Measurements from ENCODE around the gene TCAIM. TPM values are rescaled to one million over a fixed set of nuclear protein-coding genes. Genes with fewer than 3 reads are reported as not detected.

Gene TCAIM
- total and polyA plus RNA-seq, 2 donors (not counting 3 experiments of a cell fraction or from before 2014, with no cell fraction given) = 9.2 to 18.2 TPM

DNA sequence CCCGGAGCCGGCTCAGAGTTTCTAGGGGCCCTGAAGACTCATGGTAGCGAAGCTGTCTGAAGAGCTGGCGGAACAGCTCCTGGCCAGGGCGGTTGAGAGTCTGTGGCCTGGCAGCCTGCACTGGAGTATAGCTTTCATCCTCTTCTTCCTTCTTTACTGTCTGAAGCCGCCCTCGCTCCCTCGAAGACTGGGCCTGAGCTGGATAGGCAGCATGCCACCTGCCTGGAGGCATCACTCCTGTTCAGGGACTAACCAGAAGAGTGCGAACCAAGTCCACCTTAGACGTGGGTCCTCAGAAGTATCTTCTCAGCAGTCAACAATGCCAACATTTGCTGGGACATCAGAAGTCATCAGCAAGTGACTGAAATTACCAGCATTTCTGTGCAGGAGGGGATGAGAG, 116.8 kb downstream of the TCAIM start:
- dilution Hi-C loops (cut with MboI; ENCODE audit: extremely low pct_ligation_motif_present, low sequenced_read_pairs) = no loop called here
- H3K4me2 ChIP-seq (ENCODE audit: insufficient read depth, low read length) = no peak overlapping the region
- H3K79me2 ChIP-seq (ENCODE audit: control insufficient read depth, insufficient read depth, low read length) = peaks cover 3% of the 10 kb centered on the region
- H3K36me3 ChIP-seq (ENCODE audit: control insufficient read depth in 2 of 2, extremely low read depth in 1 of 2, insufficient read depth in 2 of 2, low read length in 2 of 2) = peaks cover 2 to 22% of the 10 kb centered on the region in 2 experiments
- no peak overlapping the region for H3K9ac ChIP-seq (replicated peaks; ENCODE audit: extremely low read depth, insufficient read depth, low read length)
- no peaks in the 10 kb centered on the region for H3K4me1 ChIP-seq (ENCODE audit: control insufficient read depth, extremely low read depth, insufficient read depth, low read length)
- no peaks in the 10 kb centered on the region for H3K27me3 ChIP-seq (ENCODE audit: control insufficient read depth in 2 of 2, insufficient read depth in 2 of 2, low read length in 2 of 2)
- no peak for FAIRE-seq
- no peaks in the 10 kb centered on the region for H3K9me1 ChIP-seq (replicated peaks; ENCODE audit: control insufficient read depth, extremely low read depth, insufficient read depth, low read length)
- no peaks in the 10 kb centered on the region for H3K9me3 ChIP-seq (replicated peaks; ENCODE audit: control insufficient read depth, insufficient read depth, low read length)
- H4K20me1 ChIP-seq (replicated peaks; ENCODE audit: control insufficient read depth, extremely low read depth, insufficient read depth, low read length) = no peaks in the 10 kb centered on the region
- BruUV-seq (replicated peaks) = no TSS peak
- no peak overlapping the region for H3K4me3 ChIP-seq (replicated peaks in 1 of 3; ENCODE audit: insufficient read depth in 1 of 3, low read depth in 1 of 3, low read length in 3 of 3)
- no peak overlapping the region for H2AFZ ChIP-seq (ENCODE audit: low read depth, low read length)
- intact Hi-C loops (cut with micrococcal nuclease) = no loop called here
- POLR2A ChIA-PET = no interaction called here
- CTCF ChIA-PET = interaction anchor here (1.2 to 1.6 kb wide), 2 partner anchors 10 to 15 kb away, joined by 4 to 5 read pairs; no protein-coding TSS in a partner anchor
- no peak for DNase-seq (ENCODE audit: low read depth, low spot score)
- TF ChIP-seq, protein P1, sequence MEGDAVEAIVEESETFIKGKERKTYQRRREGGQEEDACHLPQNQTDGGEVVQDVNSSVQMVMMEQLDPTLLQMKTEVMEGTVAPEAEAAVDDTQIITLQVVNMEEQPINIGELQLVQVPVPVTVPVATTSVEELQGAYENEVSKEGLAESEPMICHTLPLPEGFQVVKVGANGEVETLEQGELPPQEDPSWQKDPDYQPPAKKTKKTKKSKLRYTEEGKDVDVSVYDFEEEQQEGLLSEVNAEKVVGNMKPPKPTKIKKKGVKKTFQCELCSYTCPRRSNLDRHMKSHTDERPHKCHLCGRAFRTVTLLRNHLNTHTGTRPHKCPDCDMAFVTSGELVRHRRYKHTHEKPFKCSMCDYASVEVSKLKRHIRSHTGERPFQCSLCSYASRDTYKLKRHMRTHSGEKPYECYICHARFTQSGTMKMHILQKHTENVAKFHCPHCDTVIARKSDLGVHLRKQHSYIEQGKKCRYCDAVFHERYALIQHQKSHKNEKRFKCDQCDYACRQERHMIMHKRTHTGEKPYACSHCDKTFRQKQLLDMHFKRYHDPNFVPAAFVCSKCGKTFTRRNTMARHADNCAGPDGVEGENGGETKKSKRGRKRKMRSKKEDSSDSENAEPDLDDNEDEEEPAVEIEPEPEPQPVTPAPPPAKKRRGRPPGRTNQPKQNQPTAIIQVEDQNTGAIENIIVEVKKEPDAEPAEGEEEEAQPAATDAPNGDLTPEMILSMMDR (IDR thresholded peaks at IDR 0.05; ENCODE audit: extremely low read depth in 1 of 2, insufficient read depth in 1 of 2, low read depth in 1 of 2, low read length in 2 of 2) = no peak
- TF ChIP-seq POLR2A (IDR thresholded peaks at IDR 0.05; ENCODE audit: low read depth, low read length) (no peak), MYC (IDR thresholded peaks at IDR 0.05; ENCODE audit: low read depth, low read length) (no peak), EZH2 (IDR thresholded peaks at IDR 0.05; ENCODE audit: borderline replicate concordance, low read depth, low read length, severe bottlenecking) (no peak), GATA2 (IDR thresholded peaks at IDR 0.05; ENCODE audit: insufficient read depth, insufficient read length, low read depth, low read length) (no peak), POLR2AphosphoS5 (IDR thresholded peaks at IDR 0.05; ENCODE audit: insufficient read depth, low read depth, low read length) (no peak), FOS (IDR thresholded peaks at IDR 0.05; ENCODE audit: borderline replicate concordance, insufficient read depth, low read length) (no peak), JUN (IDR thresholded peaks at IDR 0.05; ENCODE audit: borderline replicate concordance, insufficient read depth, insufficient read length, low read depth) (no peak)
- TF ChIP-seq, protein P2, sequence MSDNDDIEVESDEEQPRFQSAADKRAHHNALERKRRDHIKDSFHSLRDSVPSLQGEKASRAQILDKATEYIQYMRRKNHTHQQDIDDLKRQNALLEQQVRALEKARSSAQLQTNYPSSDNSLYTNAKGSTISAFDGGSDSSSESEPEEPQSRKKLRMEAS (IDR thresholded peaks at IDR 0.05; ENCODE audit: insufficient read depth, insufficient read length) = no peak
- no peak overlapping the region for H3K27ac ChIP-seq (ENCODE audit: insufficient read depth, low read depth, low read length)

Other genes starting within 250 kb of the TCAIM start
- not detected in 2 replicates for gene TOPAZ1, start 96.9 kb upstream of the TCAIM start, total RNA-seq
- not detected in 2 replicates for gene TOPAZ1, start 96.9 kb upstream of the TCAIM start, polyA plus RNA-seq
- gene ZNF445, start 138.9 kb downstream of the TCAIM start, total RNA-seq = 15.0 and 17.8 TPM in 2 replicates
- gene ZNF445, start 138.9 kb downstream of the TCAIM start, polyA plus RNA-seq = 2.1 and 2.3 TPM in 2 replicates
- 0.95 and 1.9 TPM in 2 replicates for gene ZKSCAN7, start 216.4 kb downstream of the TCAIM start, total RNA-seq
- gene ZKSCAN7, start 216.4 kb downstream of the TCAIM start, polyA plus RNA-seq = 0.75 and 0.83 TPM in 2 replicates
- 1.0 and 1.5 TPM in 2 replicates for gene ZNF660, start 246.2 kb downstream of the TCAIM start, total RNA-seq
- 0.38 and 0.44 TPM in 2 replicates for gene ZNF660, start 246.2 kb downstream of the TCAIM start, polyA plus RNA-seq